K562 (cell line): Measurements from ENCODE around the gene MOG. TPM values are rescaled to one million over a fixed set of nuclear protein-coding genes. Genes with fewer than 3 reads are reported as not detected.

Source experiments
- ATAC-seq: fragments of 200-7000 bp; cut with Tn5 transposase; 3 replicates; pipeline ENCODE4 v1.9.1; 2020; ENCODE audit warnings: moderate library complexity
- BruUV-seq: library from RNA; stranded (reverse); fragments of 400-500 nt; replicated peaks from 2 replicates; lab custom pipeline; 2021; lab: Mats Ljungman, UMichigan
- CTCF ChIA-PET: fragments of 300-600 bp; formaldehyde crosslinking; extraction: SDS; loops from one replicate; lab custom pipeline; 2021; ENCODE audit warnings: low intra/inter-chr PET ratio; lab: Yijun Ruan, JAX
- POLR2A ChIA-PET: fragments of 300-600, 350-650 bp; sonication (Branson Sonifier 250); formaldehyde crosslinking; extraction: SDS; loops from one replicate; lab custom pipeline; 2021; ENCODE audit warnings: antibody characterized with exemption, inconsistent platforms; lab: Yijun Ruan, JAX
- DNase-seq, 4 experiments: peaks; one replicate each; pipeline versions ENCODE4 v3.0.0 to v3.0.0-alpha.2; 2011 to 2018; ENCODE audit warnings: low spot score in 3 of 4, mixed read lengths in 3 of 4; ENCODE audit errors: extremely low read depth in 1 of 4
- FAIRE-seq: peaks from 2 replicates; lab custom pipeline; 2011; peaks lifted over from hg19 to GRCh38; lab: Jason Lieb, UNC
- H2AFZ ChIP-seq: 2 replicates; pipeline ENCODE4 v1.6.0; 2011; ENCODE audit warnings: low read depth, low read length, control low read depth, inconsistent platforms
- H3K27ac ChIP-seq: fragments of 200-600 bp; 3 replicates; pipeline ENCODE4 v1.8.0; 2011; ENCODE audit warnings: low read depth, mild to moderate bottlenecking, control low read depth, inconsistent platforms, low read length, moderate library complexity, mixed read lengths; ENCODE audit errors: extremely low read depth
- H3K27me3 ChIP-seq, 2 experiments: fragments of 300-600 bp in 1 of 2; 2 replicates in 1 of 2; 3 replicates in 1 of 2; pipeline versions ENCODE4 v1.6.0 to v1.8.0; 2011; ENCODE audit warnings: inconsistent platforms in 2 of 2, low read length in 2 of 2, mild to moderate bottlenecking in 1 of 2, mixed read lengths in 1 of 2, moderate library complexity in 1 of 2; ENCODE audit not compliant: control insufficient read depth in 2 of 2, insufficient read depth in 2 of 2
- H3K36me3 ChIP-seq: fragments of 300-600 bp; 3 replicates; pipeline ENCODE4 v1.8.0; 2011; ENCODE audit warnings: mild to moderate bottlenecking, low read length, inconsistent platforms; ENCODE audit not compliant: control insufficient read depth, insufficient read depth
- H3K4me1 ChIP-seq, 2 experiments: fragments of 200-600 bp in 1 of 2; replicated peaks in 1 of 2; 2 replicates in 1 of 2; 3 replicates in 1 of 2; pipeline versions ENCODE4 v1.5.1 to v1.8.0; 2011; ENCODE audit warnings: inconsistent platforms in 2 of 2, low read length in 2 of 2, mild to moderate bottlenecking in 1 of 2, mixed read lengths in 1 of 2, moderate library complexity in 1 of 2; ENCODE audit not compliant: control insufficient read depth in 2 of 2, insufficient read depth in 2 of 2
- H3K4me2 ChIP-seq: 2 replicates; pipeline ENCODE4 v1.6.1; 2011; ENCODE audit warnings: low read length, control low read depth, inconsistent platforms, mixed read lengths; ENCODE audit not compliant: insufficient read depth
- H3K4me3 ChIP-seq: fragments of 200-600 bp; sonication (generic), shearing (Covaris generic); 2 replicates; pipeline ENCODE4 v1.5.1; 2016; ENCODE audit warnings: control low read depth, inconsistent platforms
- H3K79me2 ChIP-seq: fragments of 200-600 bp; 3 replicates; pipeline ENCODE4 v1.8.0; 2011; ENCODE audit warnings: low read length, inconsistent platforms; ENCODE audit not compliant: control insufficient read depth, insufficient read depth
- H3K9ac ChIP-seq, 2 experiments: 2 replicates each; pipeline versions ENCODE4 v1.6.0 to v1.6.1; 2011; ENCODE audit warnings: low read depth in 2 of 2, low read length in 2 of 2, control low read depth in 1 of 2, inconsistent platforms in 1 of 2, mild to moderate bottlenecking in 1 of 2, mixed read lengths in 1 of 2; ENCODE audit not compliant: insufficient read depth in 1 of 2
- H3K9me1 ChIP-seq: one replicate; pipeline ENCODE4 v1.6.0; 2011; ENCODE audit warnings: inconsistent platforms, mild to moderate bottlenecking, low read length, moderate library complexity; ENCODE audit not compliant: control insufficient read depth, insufficient read depth
- H3K9me3 ChIP-seq: replicated peaks from 2 replicates; pipeline ENCODE4 v1.5.1; 2011; ENCODE audit warnings: low read depth, low read length, inconsistent platforms; ENCODE audit not compliant: control insufficient read depth, insufficient read depth
- H4K20me1 ChIP-seq: replicated peaks from 2 replicates; pipeline ENCODE4 v1.6.1; 2011; ENCODE audit warnings: low read length, inconsistent platforms, mixed read lengths; ENCODE audit not compliant: control insufficient read depth, insufficient read depth
- CHD2 ChIP-seq: IDR thresholded peaks from 2 replicates; pipeline ENCODE4 v1.6.1; 2011; ENCODE audit warnings: low read depth, low read length
- CXXC5 ChIP-seq: fragments of 250-450 bp; sonication (Bioruptor Pico); IDR thresholded peaks from 2 replicates; pipeline ENCODE4 v1.8.0; 2022; ENCODE audit warnings: inconsistent platforms, mild to moderate bottlenecking, moderate library complexity
- ERF ChIP-seq: fragments of 450-650 bp; formaldehyde crosslinking; IDR thresholded peaks from 2 replicates; pipeline ENCODE4 v1.4.0; 2020; ENCODE audit warnings: mild to moderate bottlenecking, mixed read lengths
- FOXJ3 ChIP-seq: sonication (generic); formaldehyde crosslinking; IDR thresholded peaks from 2 replicates; pipeline ENCODE4 v1.4.0; 2020; ENCODE audit warnings: mild to moderate bottlenecking, missing genetic modification reagents
- HMGN3 ChIP-seq: IDR thresholded peaks from 2 replicates; pipeline ENCODE4 v1.6.1; 2011; ENCODE audit warnings: borderline replicate concordance, low read depth, mild to moderate bottlenecking, mixed read lengths, low read length; ENCODE audit not compliant: insufficient read length; ENCODE audit errors: extremely low read depth
- MAFG ChIP-seq: fragments of 450-650 bp; conservative IDR thresholded peaks from 2 replicates; pipeline ENCODE4 v1.6.1; 2016; ENCODE audit warnings: missing genetic modification characterization, missing compliant biosample characterization
- MCM7 ChIP-seq, 2 experiments: fragments of 450-650 bp; IDR thresholded peaks; 2 replicates each; pipeline ENCODE4 v1.6.1; 2016 to 2018
- NELFE ChIP-seq: IDR thresholded peaks from 2 replicates; pipeline ENCODE4 v1.6.1; 2011; ENCODE audit warnings: mild to moderate bottlenecking; ENCODE audit not compliant: insufficient read depth, insufficient read length
- SMARCE1 ChIP-seq: fragments of 450-650 bp; IDR thresholded peaks from 2 replicates; pipeline ENCODE4 v1.7.1; 2016; ENCODE audit warnings: mild to moderate bottlenecking
- TCF7L2 ChIP-seq: fragments of 150-350 bp; IDR thresholded peaks from 2 replicates; pipeline ENCODE4 v1.6.1; 2016; ENCODE audit warnings: low read depth, mild to moderate bottlenecking, low read length, moderate library complexity
- THAP7 ChIP-seq: fragments of 250-450 bp; sonication (Bioruptor Pico); IDR thresholded peaks from 2 replicates; pipeline ENCODE4 v1.5.0; 2021
- ZNF41 ChIP-seq: fragments of 250-450 bp; sonication (Bioruptor Pico); conservative IDR thresholded peaks from 2 replicates; pipeline ENCODE4 v1.4.0; 2020; ENCODE audit warnings: mild to moderate bottlenecking
- ZNF609 ChIP-seq: sonication (generic); formaldehyde crosslinking; IDR thresholded peaks from 2 replicates; pipeline ENCODE4 v1.8.1; 2023; ENCODE audit warnings: missing genetic modification reagents, mild to moderate bottlenecking, borderline replicate concordance
- WGBS: fragments of 100-300 bp; shearing (Covaris generic); methylation state at CpG from one replicate; pipeline ENCODE4 v1.1.6; 2016; ENCODE audit warnings: low coverage, mixed read lengths; ENCODE audit not compliant: insufficient coverage; ENCODE audit errors: missing lambda C conversion rate; 5-methylcytosine and 5-hydroxymethylcytosine counted together
- in situ Hi-C: fragments of 300-500 bp; cut with MboI; formaldehyde crosslinking; loops from 4 replicates; pipeline ENCODE4 v1.15.0; 2018; ENCODE audit warnings: inconsistent platforms, mixed read lengths
- intact Hi-C: fragments of 100-400 bp; cut with micrococcal nuclease; formaldehyde crosslinking; loops from 2 replicates; pipeline ENCODE4 v1.14.2; 2022
- polyA plus RNA-seq, 8 experiments: library from polyadenylated mRNA; depleted of rRNA in 4 of 8; stranded (reverse) in 5 of 8; unstranded in 3 of 8; fragments of >200 nt; fragmentation: Nextera tagmentation in 2 of 8; fragmentation: Illumina TruSeq in 1 of 8; extraction: Ambion mirVana in 2 of 8; extraction: Trizol in 1 of 8; gene quantifications; 2 replicates each; pipeline versions ENCODE4 v1.2.1 to v1.2.3, GENCODE V29; 2011 to 2014; ENCODE audit warnings: inconsistent platforms in 1 of 8, missing spikeins in 1 of 8
- total RNA-seq, 7 experiments: library from RNA; depleted of rRNA in 6 of 7; stranded (reverse); fragments of >200 nt in 6 of 7; fragmentation: Illumina TruSeq in 2 of 7; extraction: Trizol in 2 of 7; gene quantifications; 2 replicates each; pipeline versions ENCODE4 v1.2.1 to v1.2.3, GENCODE V29; 2011 to 2021; ENCODE audit warnings: low replicate concordance in 1 of 7

Gene MOG
- total and polyA plus RNA-seq, 9 of the 15 experiments (the other 6 are each of a cell fraction or from before 2014, with no cell fraction given) = not detected

GRCh38 chr6:29694637-29695036 is 37.7 kb downstream of the MOG start:
- H3K79me2 ChIP-seq = no peaks in the 10 kb centered on the region
- no peaks in the 10 kb centered on the region for H4K20me1 ChIP-seq
- H3K4me1 ChIP-seq = no peaks in the 10 kb centered on the region; a peak in 1 of 5 replicates
- intact Hi-C loops (no loop called here), in situ Hi-C loops (no loop called here)
- BruUV-seq = no TSS peak
- ATAC-seq (no peak), DNase-seq (no peak), FAIRE-seq (no peak)
- H3K27me3 ChIP-seq = peaks cover 0 to 22% of the 10 kb centered on the region in 2 experiments; a peak in 2 of 5 replicates
- H3K4me2 ChIP-seq = no peak overlapping the region
- ChIA-PET CTCF (no interaction called here), POLR2A (no interaction called here)
- no peak for TF ChIP-seq ERF (CRISPR knock-in tag)
- TF ChIP-seq SMARCE1 = no peak
- no peak for TF ChIP-seq NELFE
- no peak for TF ChIP-seq HMGN3
- no peak for TF ChIP-seq ZNF41 (CRISPR knock-in tag)
- no peak for TF ChIP-seq TCF7L2
- no peak for TF ChIP-seq THAP7
- no peak for TF ChIP-seq FOXJ3
- no peak for TF ChIP-seq MAFG
- TF ChIP-seq CHD2 = no peak
- TF ChIP-seq ZNF609 (CRISPR knock-in tag) = no peak
- TF ChIP-seq CXXC5 = no peak
- no peak for TF ChIP-seq MCM7 (IDR thresholded peaks at IDR 0.05)
- H3K4me3 ChIP-seq = no peak overlapping the region
- 0% methylated on average over 3 of the region's 3 CpGs for WGBS
- no peaks in the 10 kb centered on the region for H3K9me1 ChIP-seq
- no peaks in the 10 kb centered on the region for H3K36me3 ChIP-seq
- no peak overlapping the region for H2AFZ ChIP-seq
- H3K9me3 ChIP-seq = no peaks in the 10 kb centered on the region; the same call in 1 of the 2 replicates
- H3K27ac ChIP-seq = no peak overlapping the region
- H3K9ac ChIP-seq = no peak overlapping the region
